Measurements from ENCODE around the gene VPS13C. TPM values are rescaled to one million over a fixed set of nuclear protein-coding genes. Genes with fewer than 3 reads are reported as not detected.

Gene VPS13C
- total and polyA plus RNA-seq, 2 experiments from 2014 or later: 10.2 to 20.5 TPM

- TF ChIP-seq REST (IDR thresholded peaks at IDR 0.05; ENCODE audit: unreplicated experiment) (no peak), ZNF331 (CRISPR knock-in tag; IDR thresholded peaks at IDR 0.05; ENCODE audit: low read depth) (no peak)
Measured at GRCh38 chr15:61828860-61829513, 231.3 kb downstream of the VPS13C start (continued).

- Mint-ChIP-seq H3K9me3 (no peaks in the 10 kb centered on the region; the same call in 2 of the 3 replicates), H3K27ac (no peak overlapping the region), H3K27me3 (ENCODE audit: insufficient read depth, low read depth, poor library complexity) (peaks cover 2% of the 10 kb centered on the region), H3K4me3 (no peak overlapping the region), H3K4me1 (peaks cover 11% of the 10 kb centered on the region), H3K36me3 (ENCODE audit: low read depth) (no peaks in the 10 kb centered on the region; the same call in 2 of the 3 replicates)
- Histone ChIP-seq H3K79me2 (replicated peaks; ENCODE audit: insufficient read depth) (no peaks in the 10 kb centered on the region), H3K4me1 (ENCODE audit: insufficient read depth) (no peaks in the 10 kb centered on the region), H2AFZ (no peak overlapping the region), H3K27ac (ENCODE audit: low read depth) (no peak overlapping the region), H3K4me2 (no peak overlapping the region), H3F3A (replicated peaks; ENCODE audit: low read depth) (no peaks in the 10 kb centered on the region), H3K36me3 (ENCODE audit: insufficient read depth) (no peaks in the 10 kb centered on the region), H3K27me3 (ENCODE audit: insufficient read depth) (no peaks in the 10 kb centered on the region), H3K4me3 (no peak overlapping the region), H3K9me2 (ENCODE audit: insufficient read depth) (peaks cover 13% of the 10 kb centered on the region), H4K20me1 (replicated peaks; ENCODE audit: insufficient read depth) (no peaks in the 10 kb centered on the region)
- no peak for TF ChIP-seq STAT1 (IDR thresholded peaks at IDR 0.05; ENCODE audit: unreplicated experiment)
- no peak for TF ChIP-seq POLR2AphosphoS5 (IDR thresholded peaks at IDR 0.05; ENCODE audit: low read depth)
- TF ChIP-seq CTCF (conservative IDR thresholded peaks at IDR 0.05; ENCODE audit: low read depth in 2 of 2): peak; percentile 19 to 34; a peak in 2 of 4 replicates
- ATAC-seq (no peak), DNase-seq (ENCODE audit: low spot score) (peak; percentile 44)
Measured at GRCh38 chr15:61828008-61828407, 232.2 kb downstream of the VPS13C start.

- Mint-ChIP-seq H3K36me3 (ENCODE audit: low read depth) (no peaks in the 10 kb centered on the region; the same call in 2 of the 3 replicates), H3K4me3 (no peak overlapping the region), H3K9me3 (no peaks in the 10 kb centered on the region; the same call in 2 of the 3 replicates), H3K27ac (no peak overlapping the region), H3K4me1 (peaks cover 11% of the 10 kb centered on the region), H3K27me3 (ENCODE audit: insufficient read depth, low read depth, poor library complexity) (peaks cover 2% of the 10 kb centered on the region)
- Histone ChIP-seq H3K4me1 (ENCODE audit: insufficient read depth) (no peaks in the 10 kb centered on the region), H2AFZ (no peak overlapping the region), H3K27me3 (ENCODE audit: insufficient read depth) (no peaks in the 10 kb centered on the region), H3K79me2 (replicated peaks; ENCODE audit: insufficient read depth) (no peaks in the 10 kb centered on the region), H3K4me3 (no peak overlapping the region), H3K36me3 (ENCODE audit: insufficient read depth) (no peaks in the 10 kb centered on the region), H3F3A (replicated peaks; ENCODE audit: low read depth) (no peaks in the 10 kb centered on the region), H4K20me1 (replicated peaks; ENCODE audit: insufficient read depth) (no peaks in the 10 kb centered on the region; the same call in 1 of the 2 replicates), H3K27ac (ENCODE audit: low read depth) (no peak overlapping the region), H3K9me2 (ENCODE audit: insufficient read depth) (peaks cover 13% of the 10 kb centered on the region), H3K4me2 (no peak overlapping the region)
- DNase-seq (ENCODE audit: low spot score): no peak
- ATAC-seq: no peak
- no peak for TF ChIP-seq NANOG (IDR thresholded peaks at IDR 0.05; ENCODE audit: borderline replicate concordance)
- TF ChIP-seq CREB1 (CRISPR knock-in tag; IDR thresholded peaks at IDR 0.05; ENCODE audit: low read depth): no peak
- no peak for TF ChIP-seq REST (IDR thresholded peaks at IDR 0.05; ENCODE audit: unreplicated experiment)
Measured at GRCh38 chr15:61827131-61827530, 233.1 kb downstream of the VPS13C start.

Data from GM23338 (cell line).